Measurements from ENCODE around the gene NDUFA11. TPM values are rescaled to one million over a fixed set of nuclear protein-coding genes. Genes with fewer than 3 reads are reported as not detected.
"Not testable (repeated sequence)": the region's sequence is repeated elsewhere in the genome, so short reads cannot be mapped to it uniquely, and the experiment has no call there.

The NDUFA11 gene
- total RNA-seq, 3 donors from 2014 or later: 186 to 278 (median 186) TPM

DNA sequence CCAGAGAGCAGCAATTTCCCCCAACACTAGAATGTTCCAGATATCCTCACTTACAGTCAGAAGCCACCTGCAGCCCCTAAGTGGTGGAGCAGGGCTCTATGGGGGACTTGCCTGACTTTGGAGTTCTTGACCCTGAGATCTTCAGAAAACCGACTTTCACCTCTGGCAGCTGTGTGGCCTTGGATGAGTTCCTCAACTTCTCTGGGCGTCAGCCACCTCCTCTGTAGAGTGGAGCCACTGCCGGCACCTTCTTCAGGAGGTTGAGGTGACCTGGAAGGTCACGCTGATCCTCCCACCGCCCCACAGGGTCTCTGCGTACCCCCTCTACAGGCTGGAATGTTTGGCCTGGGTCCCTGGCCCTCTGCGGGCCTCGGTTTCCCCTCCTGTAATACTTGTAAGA is 26.2 kb downstream of the NDUFA11 start:
- Histone ChIP-seq H3K4me3 (no peak overlapping the region), H3K9me3 (no peaks in the 10 kb centered on the region), H3K27me3 (peaks cover 0 to 4% of the 10 kb centered on the region in 2 donors), H3K27ac (peak overlapping the region; percentile 50 to 66), H3K36me3 (no peaks in the 10 kb centered on the region), H3K4me1 (peaks cover 7 to 9% of the 10 kb centered on the region in 2 donors)
- intact Hi-C loops (cut with DNase I; ENCODE audit: low total_unique reads): no loop called here
- no peak for DNase-seq (ENCODE audit: low spot score in 2 of 2)
- TF ChIP-seq POLR2AphosphoS5 (IDR thresholded peaks at IDR 0.05) (no peak), POLR2A (IDR thresholded peaks at IDR 0.05) (no peak)
- TF ChIP-seq, protein P1, sequence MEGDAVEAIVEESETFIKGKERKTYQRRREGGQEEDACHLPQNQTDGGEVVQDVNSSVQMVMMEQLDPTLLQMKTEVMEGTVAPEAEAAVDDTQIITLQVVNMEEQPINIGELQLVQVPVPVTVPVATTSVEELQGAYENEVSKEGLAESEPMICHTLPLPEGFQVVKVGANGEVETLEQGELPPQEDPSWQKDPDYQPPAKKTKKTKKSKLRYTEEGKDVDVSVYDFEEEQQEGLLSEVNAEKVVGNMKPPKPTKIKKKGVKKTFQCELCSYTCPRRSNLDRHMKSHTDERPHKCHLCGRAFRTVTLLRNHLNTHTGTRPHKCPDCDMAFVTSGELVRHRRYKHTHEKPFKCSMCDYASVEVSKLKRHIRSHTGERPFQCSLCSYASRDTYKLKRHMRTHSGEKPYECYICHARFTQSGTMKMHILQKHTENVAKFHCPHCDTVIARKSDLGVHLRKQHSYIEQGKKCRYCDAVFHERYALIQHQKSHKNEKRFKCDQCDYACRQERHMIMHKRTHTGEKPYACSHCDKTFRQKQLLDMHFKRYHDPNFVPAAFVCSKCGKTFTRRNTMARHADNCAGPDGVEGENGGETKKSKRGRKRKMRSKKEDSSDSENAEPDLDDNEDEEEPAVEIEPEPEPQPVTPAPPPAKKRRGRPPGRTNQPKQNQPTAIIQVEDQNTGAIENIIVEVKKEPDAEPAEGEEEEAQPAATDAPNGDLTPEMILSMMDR (IDR thresholded peaks at IDR 0.05): no peak

DNA sequence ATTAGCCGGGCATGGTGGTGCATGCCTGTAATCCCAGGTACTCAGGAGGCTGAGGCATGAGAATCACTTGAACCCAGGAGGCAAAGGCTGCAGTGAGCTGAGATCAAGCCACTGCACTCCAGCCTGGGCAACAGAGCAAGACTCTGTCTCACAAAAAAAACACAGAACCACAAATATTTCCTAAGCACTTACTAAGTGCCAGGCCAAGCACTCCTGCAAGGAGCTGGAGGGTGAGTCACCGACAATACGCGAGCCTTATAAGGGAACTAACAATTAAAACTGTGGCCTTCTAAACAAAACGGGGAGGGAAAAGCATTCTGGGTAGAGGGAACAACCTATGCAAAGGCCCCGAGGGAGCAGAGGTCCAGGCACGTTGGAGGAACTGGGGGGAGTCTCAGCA is 29.1 kb downstream of the NDUFA11 start:
- H3K27me3 ChIP-seq: not testable (repeated sequence)

DNA sequence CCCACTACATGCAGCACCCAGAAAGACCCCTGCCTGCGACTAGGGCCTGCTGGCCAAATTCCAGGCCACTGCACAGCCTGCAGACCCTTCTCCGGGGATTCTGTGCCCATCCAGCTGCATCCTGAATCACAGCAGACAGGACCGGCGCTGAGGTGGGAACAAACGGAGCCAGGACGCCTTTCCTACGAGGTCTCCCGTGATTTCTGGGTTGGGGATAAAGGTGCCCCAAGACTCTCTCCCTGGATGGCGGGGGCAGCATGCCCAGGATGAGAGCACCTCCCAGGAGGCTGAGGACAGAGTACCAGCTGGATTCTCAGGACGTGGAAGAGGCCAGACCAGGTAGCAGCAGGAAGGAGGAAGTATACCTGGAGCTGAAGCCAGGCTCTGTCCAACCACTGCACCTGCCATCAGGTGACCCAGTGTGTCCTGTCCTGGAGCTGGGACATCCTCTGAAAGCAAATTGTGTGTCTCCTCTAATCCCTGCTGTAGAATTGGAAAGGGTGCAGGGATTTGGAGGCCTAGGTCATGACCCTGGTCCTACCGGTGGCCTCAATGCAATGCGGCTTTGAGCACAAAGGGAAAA is 29.9 kb downstream of the NDUFA11 start:
- no peak for DNase-seq (ENCODE audit: low spot score in 2 of 2)
- H3K36me3 ChIP-seq: no peaks in the 10 kb centered on the region
- H3K4me1 ChIP-seq: peaks cover 0 to 3% of the 10 kb centered on the region in 2 donors
- TF ChIP-seq POLR2AphosphoS5 (IDR thresholded peaks at IDR 0.05): no peak
- TF ChIP-seq, protein P1 (IDR thresholded peaks at IDR 0.05): no peak
- no peak for TF ChIP-seq POLR2A (IDR thresholded peaks at IDR 0.05)
- no peak overlapping the region for H3K4me3 ChIP-seq
- no peaks in the 10 kb centered on the region for H3K9me3 ChIP-seq
- H3K27me3 ChIP-seq: peaks cover 0 to 4% of the 10 kb centered on the region in 2 donors
- no peak overlapping the region for H3K27ac ChIP-seq
- intact Hi-C loops (cut with DNase I; ENCODE audit: low total_unique reads): no loop called here

More for the DNA sequence above, 29.1 kb downstream of the NDUFA11 start:
- H3K36me3 ChIP-seq; H3K4me1 ChIP-seq; DNase-seq (ENCODE audit: low spot score in 2 of 2); intact Hi-C loops (cut with DNase I; ENCODE audit: low total_unique reads); H3K27ac ChIP-seq; H3K9me3 ChIP-seq; H3K4me3 ChIP-seq: not testable (repeated sequence)

DNA sequence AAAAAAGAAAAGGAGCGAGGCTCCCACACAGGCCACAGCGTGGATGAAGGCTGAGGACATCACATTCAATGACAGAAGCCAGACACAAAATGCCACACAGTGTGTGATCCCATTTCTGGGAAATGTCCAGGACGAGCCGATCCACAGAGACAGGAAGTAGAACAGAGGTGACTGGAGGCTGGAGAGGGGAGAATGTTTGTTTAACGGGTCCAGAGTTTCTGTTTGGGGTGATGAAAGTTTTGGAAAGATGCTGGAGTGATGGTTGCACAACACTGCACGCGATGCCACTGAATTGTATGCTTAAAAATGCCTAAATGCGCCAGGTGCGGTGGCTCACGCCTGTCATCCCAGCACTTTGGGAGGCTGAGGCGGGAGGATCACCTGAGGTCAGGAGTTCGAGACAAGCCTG is 32.6 kb downstream of the NDUFA11 start:
- no peaks in the 10 kb centered on the region for H3K36me3 ChIP-seq
- H3K9me3 ChIP-seq: no peaks in the 10 kb centered on the region
- intact Hi-C loops (cut with DNase I; ENCODE audit: low total_unique reads): no loop called here
- DNase-seq (ENCODE audit: low spot score in 2 of 2): no peak
- no peaks in the 10 kb centered on the region for H3K27me3 ChIP-seq
- TF ChIP-seq POLR2AphosphoS5 (IDR thresholded peaks at IDR 0.05): no peak
- no peak for TF ChIP-seq POLR2A (IDR thresholded peaks at IDR 0.05)
- TF ChIP-seq, protein P1 (IDR thresholded peaks at IDR 0.05): no peak
- no peak overlapping the region for H3K27ac ChIP-seq
- H3K4me1 ChIP-seq: no peaks in the 10 kb centered on the region
- H3K4me3 ChIP-seq: no peak overlapping the region

DNA sequence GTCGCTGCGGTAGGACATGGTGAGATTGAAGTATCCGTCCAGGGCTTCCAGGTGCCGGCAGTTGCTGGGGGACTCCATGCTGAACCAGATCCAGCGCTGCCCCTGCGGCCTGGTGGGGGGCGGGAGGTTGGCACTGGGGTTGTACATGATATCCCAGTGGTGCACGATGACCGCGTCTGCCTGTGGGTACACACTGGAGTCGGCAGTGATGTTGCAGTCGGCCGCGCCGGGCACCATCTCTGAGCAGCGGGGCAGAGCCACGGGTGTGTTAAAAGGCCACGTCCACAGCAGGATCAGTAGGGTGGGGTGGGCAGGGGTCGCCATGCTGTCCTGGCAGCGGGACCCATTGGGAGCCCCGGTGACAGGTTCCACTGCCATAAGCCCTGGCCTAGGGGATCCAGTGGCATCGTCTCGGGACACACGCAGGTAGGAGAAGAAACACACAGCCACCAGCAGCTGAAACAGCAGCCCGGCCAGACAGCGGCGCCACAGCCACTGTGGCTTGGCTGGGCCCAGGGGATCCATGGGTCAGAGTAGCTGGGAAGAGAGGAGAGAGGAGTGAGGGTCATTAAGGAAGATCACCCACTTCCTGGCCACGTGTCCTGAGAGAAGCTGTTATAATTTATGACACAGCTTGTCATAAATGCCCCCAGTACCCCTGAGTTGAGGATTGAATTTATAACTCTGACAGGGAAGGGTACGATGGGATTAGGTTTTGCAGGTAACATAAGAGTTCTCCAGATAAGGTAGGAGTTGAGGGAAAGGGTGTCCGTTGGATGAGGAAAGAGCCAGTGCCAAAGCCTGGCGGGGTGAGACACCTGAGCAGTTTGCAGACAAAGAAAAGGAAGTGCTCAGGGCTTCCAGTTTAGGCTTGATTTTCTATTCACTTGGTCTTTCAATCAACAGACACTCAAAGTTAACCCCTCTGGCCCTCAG is 36.1 kb downstream of the NDUFA11 start:
- Histone ChIP-seq H3K4me1 (no peaks in the 10 kb centered on the region), H3K27me3 (no peaks in the 10 kb centered on the region), H3K27ac (no peak overlapping the region), H3K36me3 (no peaks in the 10 kb centered on the region), H3K4me3 (no peak overlapping the region), H3K9me3 (no peaks in the 10 kb centered on the region)
- intact Hi-C loops (cut with DNase I; ENCODE audit: low total_unique reads): no loop called here
- DNase-seq (ENCODE audit: low spot score in 2 of 2): no peak
- TF ChIP-seq POLR2AphosphoS5 (IDR thresholded peaks at IDR 0.05): no peak
- TF ChIP-seq, protein P1 (IDR thresholded peaks at IDR 0.05): no peak
- TF ChIP-seq POLR2A (IDR thresholded peaks at IDR 0.05): no peak

Data from breast epithelium (tissue), 4 donors.